BE2C (cell line): ENCODE data around the gene CEP57L1.
"Not testable (repeated sequence)": the region's sequence is repeated elsewhere in the genome, so short reads cannot be mapped to it uniquely, and the experiment has no call there.

ENCODE experiments used
- DNase-seq: peaks from one replicate; pipeline ENCODE4 v3.0.0-alpha.2; 2020
- H3K27me3 ChIP-seq: fragments of 250-450 bp; sonication (Bioruptor Pico); 2 replicates; pipeline ENCODE4 v1.5.1; 2020; ENCODE audit warnings: mild to moderate bottlenecking
- H3K36me3 ChIP-seq: fragments of 250-450 bp; sonication (Bioruptor Pico); 2 replicates; pipeline ENCODE4 v1.5.1; 2020; ENCODE audit warnings: mild to moderate bottlenecking
- H3K4me1 ChIP-seq: fragments of 250-450 bp; sonication (Bioruptor Pico); 2 replicates; pipeline ENCODE4 v1.5.1; 2020
- H3K4me3 ChIP-seq: 2 replicates; pipeline ENCODE4 v1.5.1; 2011; ENCODE audit warnings: low read depth, low read length
- H3K9me3 ChIP-seq: fragments of 250-450 bp; sonication (Bioruptor Pico); 2 replicates; pipeline ENCODE4 v1.5.1; 2020
- CTCF ChIP-seq: IDR thresholded peaks from 2 replicates; pipeline ENCODE4 v1.5.1; 2012; ENCODE audit warnings: mild to moderate bottlenecking, low read depth, low read length

Gene CEP57L1

GRCh38 chr6:109104512-109104911 is 9.2 kb downstream of the CEP57L1 start:
- H3K9me3 ChIP-seq, result no peaks in the 10 kb centered on the region
- H3K4me1 ChIP-seq, result no peaks in the 10 kb centered on the region
- H3K4me3 ChIP-seq, result no peak overlapping the region
- DNase-seq, result no peak
- no peaks in the 10 kb centered on the region for H3K27me3 ChIP-seq
- no peaks in the 10 kb centered on the region for H3K36me3 ChIP-seq
- TF ChIP-seq CTCF, result no peak

GRCh38 chr6:109105681-109106080 is 10.4 kb downstream of the CEP57L1 start:
- H3K4me1 ChIP-seq, result no peaks in the 10 kb centered on the region
- peak; percentile 19 for DNase-seq
- no peaks in the 10 kb centered on the region for H3K9me3 ChIP-seq
- no peaks in the 10 kb centered on the region for H3K36me3 ChIP-seq
- H3K4me3 ChIP-seq, result no peak overlapping the region
- no peak for TF ChIP-seq CTCF
- H3K27me3 ChIP-seq, result no peaks in the 10 kb centered on the region

- not testable (repeated sequence) for DNase-seq
Observed at GRCh38 chr6:109109663-109110062, 14.4 kb downstream of the CEP57L1 start.

GRCh38 chr6:109112663-109113062 is 17.4 kb downstream of the CEP57L1 start:
- not testable (repeated sequence) for H3K36me3 ChIP-seq, H3K27me3 ChIP-seq, H3K9me3 ChIP-seq, H3K4me3 ChIP-seq, DNase-seq
- H3K4me1 ChIP-seq, result peaks cover 11% of the 10 kb centered on the region

More at GRCh38 chr6:109109663-109110062, 14.4 kb downstream of the CEP57L1 start:
- H3K27me3 ChIP-seq, H3K9me3 ChIP-seq, H3K36me3 ChIP-seq, H3K4me1 ChIP-seq, H3K4me3 ChIP-seq: not testable (repeated sequence)

- Histone ChIP-seq H3K36me3 (no peaks in the 10 kb centered on the region), H3K9me3 (no peaks in the 10 kb centered on the region), H3K4me3 (no peak overlapping the region), H3K4me1 (peaks cover 34% of the 10 kb centered on the region), H3K27me3 (no peaks in the 10 kb centered on the region)
- DNase-seq, result no peak
- no peak for TF ChIP-seq CTCF
Observed at GRCh38 chr6:109117346-109118035, 22.2 kb downstream of the CEP57L1 start.

- Histone ChIP-seq H3K36me3 (no peaks in the 10 kb centered on the region), H3K9me3 (no peaks in the 10 kb centered on the region), H3K4me1 (peaks cover 34% of the 10 kb centered on the region), H3K4me3 (no peak overlapping the region), H3K27me3 (no peaks in the 10 kb centered on the region)
- no peak for DNase-seq
- TF ChIP-seq CTCF, result no peak
Observed at GRCh38 chr6:109118337-109118736, 23.0 kb downstream of the CEP57L1 start.

- H3K4me3 ChIP-seq, result no peak overlapping the region
- no peaks in the 10 kb centered on the region for H3K27me3 ChIP-seq
- H3K9me3 ChIP-seq, result no peaks in the 10 kb centered on the region
- no peak for TF ChIP-seq CTCF
- H3K4me1 ChIP-seq, result peaks cover 34% of the 10 kb centered on the region
- DNase-seq, result no peak
- no peaks in the 10 kb centered on the region for H3K36me3 ChIP-seq
Observed at GRCh38 chr6:109118871-109119354, 23.6 kb downstream of the CEP57L1 start.
